K562 (cell line): ENCODE results near the gene IL4I1. TPM values are rescaled to one million over a fixed set of nuclear protein-coding genes. Genes with fewer than 3 reads are reported as not detected.

Experiments
- BRF1 ChIP-seq: IDR thresholded peaks from 3 replicates; pipeline ENCODE4 v1.6.1; 2011; ENCODE audit warnings: borderline replicate concordance, mild to moderate bottlenecking; ENCODE audit not compliant: insufficient read length; ENCODE audit errors: extremely low read depth
- FIP1L1 ChIP-seq: fragments of 200-400 bp; formaldehyde crosslinking; IDR thresholded peaks from 2 replicates; pipeline ENCODE4 v1.6.1; 2018; ENCODE audit warnings: mild to moderate bottlenecking, low read depth, low read length; ENCODE audit not compliant: poor library complexity, severe bottlenecking
- JUNB ChIP-seq: fragments of 450-650 bp; formaldehyde crosslinking; conservative IDR thresholded peaks from 2 replicates; pipeline ENCODE4 v1.4.0; 2020; ENCODE audit warnings: mild to moderate bottlenecking
- KDM2B ChIP-seq: fragments of 250-450 bp; sonication (Bioruptor Pico); IDR thresholded peaks from 2 replicates; pipeline ENCODE4 v1.8.0; 2021; ENCODE audit warnings: mild to moderate bottlenecking, moderate library complexity
- TEAD2 ChIP-seq: fragments of 450-650 bp; IDR thresholded peaks from 2 replicates; pipeline ENCODE4 v1.6.1; 2016; ENCODE audit warnings: missing genetic modification characterization, control low read depth, missing compliant biosample characterization
- ZNF184 ChIP-seq: sonication (generic); formaldehyde crosslinking; IDR thresholded peaks from 2 replicates; pipeline ENCODE4 v1.5.0; 2020; ENCODE audit warnings: missing genetic modification reagents
- ZNF354B ChIP-seq: fragments of 250-450 bp; sonication (Bioruptor Pico); IDR thresholded peaks from 2 replicates; pipeline ENCODE4 v1.4.0; 2020
- ZNF384 ChIP-seq: IDR thresholded peaks from 2 replicates; pipeline ENCODE4 v1.6.1; 2012; ENCODE audit warnings: low read depth, low read length, improper control_type of control experiment
- ZNF57 ChIP-seq: fragments of 450-650 bp; formaldehyde crosslinking; IDR thresholded peaks from 2 replicates; pipeline ENCODE4 v1.4.0; 2020; ENCODE audit warnings: mild to moderate bottlenecking, moderate library complexity
- ZNF830 ChIP-seq: fragments of 250-450 bp; sonication (Bioruptor Pico); IDR thresholded peaks from 2 replicates; pipeline ENCODE4 v1.5.0; 2021; ENCODE audit warnings: mild to moderate bottlenecking
- polyA plus RNA-seq, 8 experiments: library from polyadenylated mRNA; depleted of rRNA in 4 of 8; stranded (reverse) in 5 of 8; unstranded in 3 of 8; fragments of >200 nt; fragmentation: Nextera tagmentation in 2 of 8; fragmentation: Illumina TruSeq in 1 of 8; extraction: Ambion mirVana in 2 of 8; extraction: Trizol in 1 of 8; gene quantifications; 2 replicates each; pipeline versions ENCODE4 v1.2.1 to v1.2.3, GENCODE V29; 2011 to 2014; ENCODE audit warnings: inconsistent platforms in 1 of 8, missing spikeins in 1 of 8
- total RNA-seq, 7 experiments: library from RNA; depleted of rRNA in 6 of 7; stranded (reverse); fragments of >200 nt in 6 of 7; fragmentation: Illumina TruSeq in 2 of 7; extraction: Trizol in 2 of 7; gene quantifications; 2 replicates each; pipeline versions ENCODE4 v1.2.1 to v1.2.3, GENCODE V29; 2011 to 2021; ENCODE audit warnings: low replicate concordance in 1 of 7
- TF ChIP-seq, protein P1 (sequence below): sonication (generic); formaldehyde crosslinking; IDR thresholded peaks from 2 replicates; pipeline ENCODE4 v1.5.0; 2020; ENCODE audit warnings: missing genetic modification reagents
- TF ChIP-seq, protein P2 (sequence below): fragments of 450-650 bp; IDR thresholded peaks from 2 replicates; pipeline ENCODE4 v1.7.1; 2018; ENCODE audit warnings: mild to moderate bottlenecking, low read depth; ENCODE audit not compliant: partially characterized antibody
- TF ChIP-seq, protein P3 (sequence below): fragments of 450-650 bp; IDR thresholded peaks from 2 replicates; pipeline ENCODE4 v1.7.0; 2016; ENCODE audit warnings: borderline replicate concordance
- TF ChIP-seq, protein P4 (sequence below), 2 experiments: fragments of 450-650 bp in 1 of 2; sonication (generic) in 1 of 2; formaldehyde crosslinking in 1 of 2; IDR thresholded peaks in 1 of 2; conservative IDR thresholded peaks in 1 of 2; 2 replicates each; pipeline versions ENCODE4 v1.6.1 to v1.8.1; 2016 to 2023; ENCODE audit warnings: mild to moderate bottlenecking in 2 of 2, moderate library complexity in 2 of 2, inconsistent platforms in 1 of 2, missing genetic modification reagents in 1 of 2
- TF ChIP-seq, protein P5 (sequence below): fragments of 450-650 bp; IDR thresholded peaks from 2 replicates; pipeline ENCODE4 v1.6.1; 2016
- TF ChIP-seq, protein P6 (sequence below): fragments of 450-650 bp; IDR thresholded peaks from 2 replicates; pipeline ENCODE4 v1.6.1; 2016; ENCODE audit warnings: mild to moderate bottlenecking

IL4I1 gene
- total and polyA plus RNA-seq, 9 of the 15 experiments (the other 6 are each of a cell fraction or from before 2014, with no cell fraction given): 0.06 to 0.95 (median 0.43) TPM; not detected in 2

DNA sequence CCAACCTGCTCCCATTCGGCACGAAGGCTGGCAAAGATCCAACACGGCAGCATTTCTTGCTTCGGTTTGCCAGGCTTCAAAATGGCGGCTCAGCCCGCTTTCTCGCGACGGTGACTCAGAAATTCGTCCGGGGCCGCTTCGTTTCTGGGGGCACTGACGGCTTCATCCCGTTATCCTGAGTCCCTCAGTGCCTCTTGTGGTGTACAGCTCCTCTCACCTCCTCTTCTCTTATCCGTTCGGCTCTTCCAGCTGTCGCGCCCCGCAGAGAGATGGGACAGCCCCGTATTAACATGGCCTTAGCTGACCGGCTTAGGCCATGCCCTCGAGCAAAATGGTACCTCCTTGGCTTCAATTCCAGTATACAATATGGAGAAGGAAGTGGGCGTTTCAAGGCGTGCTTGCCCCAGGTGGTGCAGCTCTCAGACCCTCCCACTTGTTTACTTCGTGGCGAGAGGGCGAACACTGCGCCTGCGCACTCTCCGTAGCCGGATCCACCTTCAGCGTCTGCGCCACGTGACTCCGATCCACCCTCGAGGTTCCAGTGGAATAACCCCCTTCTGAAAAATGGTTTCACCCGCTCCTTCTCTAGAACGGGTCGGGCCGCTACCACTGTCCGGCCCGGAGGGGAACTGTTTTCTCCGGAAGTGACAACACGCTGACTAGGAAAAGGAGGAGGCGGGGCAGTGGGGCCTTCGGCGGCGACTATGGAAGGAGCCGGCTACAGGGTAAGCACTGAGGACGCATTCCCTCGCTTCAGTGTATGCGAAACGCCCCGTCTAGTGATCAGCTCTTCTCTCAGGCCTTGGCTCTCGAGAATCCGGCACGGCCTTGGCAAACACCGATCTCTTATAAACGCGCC is 19.4 kb downstream of the IL4I1 start, which contains the start of the genes AKT1S1 and TBC1D17 (continued):
- TF ChIP-seq BRF1 (no peak), ZNF354B (CRISPR knock-in tag) (no peak), FIP1L1 (peak; percentile 6), ZNF57 (no peak), JUNB (CRISPR knock-in tag) (no peak), KDM2B (CRISPR knock-in tag) (no peak), ZNF384 (peak; percentile 9; the same call in 1 of the 2 replicates), TEAD2 (tag) (no peak), ZNF184 (CRISPR knock-in tag) (no peak), ZNF830 (0 out of 2 replicates have a peak, but pooled peaks have one; percentile 57)
- TF ChIP-seq, protein P1, sequence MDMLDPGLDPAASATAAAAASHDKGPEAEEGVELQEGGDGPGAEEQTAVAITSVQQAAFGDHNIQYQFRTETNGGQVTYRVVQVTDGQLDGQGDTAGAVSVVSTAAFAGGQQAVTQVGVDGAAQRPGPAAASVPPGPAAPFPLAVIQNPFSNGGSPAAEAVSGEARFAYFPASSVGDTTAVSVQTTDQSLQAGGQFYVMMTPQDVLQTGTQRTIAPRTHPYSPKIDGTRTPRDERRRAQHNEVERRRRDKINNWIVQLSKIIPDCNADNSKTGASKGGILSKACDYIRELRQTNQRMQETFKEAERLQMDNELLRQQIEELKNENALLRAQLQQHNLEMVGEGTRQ (CRISPR knock-in tag): peak; percentile 99
- TF ChIP-seq, protein P2, sequence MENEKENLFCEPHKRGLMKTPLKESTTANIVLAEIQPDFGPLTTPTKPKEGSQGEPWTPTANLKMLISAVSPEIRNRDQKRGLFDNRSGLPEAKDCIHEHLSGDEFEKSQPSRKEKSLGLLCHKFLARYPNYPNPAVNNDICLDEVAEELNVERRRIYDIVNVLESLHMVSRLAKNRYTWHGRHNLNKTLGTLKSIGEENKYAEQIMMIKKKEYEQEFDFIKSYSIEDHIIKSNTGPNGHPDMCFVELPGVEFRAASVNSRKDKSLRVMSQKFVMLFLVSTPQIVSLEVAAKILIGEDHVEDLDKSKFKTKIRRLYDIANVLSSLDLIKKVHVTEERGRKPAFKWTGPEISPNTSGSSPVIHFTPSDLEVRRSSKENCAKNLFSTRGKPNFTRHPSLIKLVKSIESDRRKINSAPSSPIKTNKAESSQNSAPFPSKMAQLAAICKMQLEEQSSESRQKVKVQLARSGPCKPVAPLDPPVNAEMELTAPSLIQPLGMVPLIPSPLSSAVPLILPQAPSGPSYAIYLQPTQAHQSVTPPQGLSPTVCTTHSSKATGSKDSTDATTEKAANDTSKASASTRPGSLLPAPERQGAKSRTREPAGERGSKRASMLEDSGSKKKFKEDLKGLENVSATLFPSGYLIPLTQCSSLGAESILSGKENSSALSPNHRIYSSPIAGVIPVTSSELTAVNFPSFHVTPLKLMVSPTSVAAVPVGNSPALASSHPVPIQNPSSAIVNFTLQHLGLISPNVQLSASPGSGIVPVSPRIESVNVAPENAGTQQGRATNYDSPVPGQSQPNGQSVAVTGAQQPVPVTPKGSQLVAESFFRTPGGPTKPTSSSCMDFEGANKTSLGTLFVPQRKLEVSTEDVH: peak; percentile 39
- TF ChIP-seq, protein P3, sequence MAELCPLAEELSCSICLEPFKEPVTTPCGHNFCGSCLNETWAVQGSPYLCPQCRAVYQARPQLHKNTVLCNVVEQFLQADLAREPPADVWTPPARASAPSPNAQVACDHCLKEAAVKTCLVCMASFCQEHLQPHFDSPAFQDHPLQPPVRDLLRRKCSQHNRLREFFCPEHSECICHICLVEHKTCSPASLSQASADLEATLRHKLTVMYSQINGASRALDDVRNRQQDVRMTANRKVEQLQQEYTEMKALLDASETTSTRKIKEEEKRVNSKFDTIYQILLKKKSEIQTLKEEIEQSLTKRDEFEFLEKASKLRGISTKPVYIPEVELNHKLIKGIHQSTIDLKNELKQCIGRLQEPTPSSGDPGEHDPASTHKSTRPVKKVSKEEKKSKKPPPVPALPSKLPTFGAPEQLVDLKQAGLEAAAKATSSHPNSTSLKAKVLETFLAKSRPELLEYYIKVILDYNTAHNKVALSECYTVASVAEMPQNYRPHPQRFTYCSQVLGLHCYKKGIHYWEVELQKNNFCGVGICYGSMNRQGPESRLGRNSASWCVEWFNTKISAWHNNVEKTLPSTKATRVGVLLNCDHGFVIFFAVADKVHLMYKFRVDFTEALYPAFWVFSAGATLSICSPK: no peak
- TF ChIP-seq, protein P4, sequence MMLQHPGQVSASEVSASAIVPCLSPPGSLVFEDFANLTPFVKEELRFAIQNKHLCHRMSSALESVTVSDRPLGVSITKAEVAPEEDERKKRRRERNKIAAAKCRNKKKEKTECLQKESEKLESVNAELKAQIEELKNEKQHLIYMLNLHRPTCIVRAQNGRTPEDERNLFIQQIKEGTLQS (IDR thresholded peaks at IDR 0.05): peak; percentile 51; the same call in 1 of the 2 replicates
- TF ChIP-seq, protein P4 (CRISPR knock-in tag; conservative IDR thresholded peaks at IDR 0.05): no peak
- TF ChIP-seq, protein P5, sequence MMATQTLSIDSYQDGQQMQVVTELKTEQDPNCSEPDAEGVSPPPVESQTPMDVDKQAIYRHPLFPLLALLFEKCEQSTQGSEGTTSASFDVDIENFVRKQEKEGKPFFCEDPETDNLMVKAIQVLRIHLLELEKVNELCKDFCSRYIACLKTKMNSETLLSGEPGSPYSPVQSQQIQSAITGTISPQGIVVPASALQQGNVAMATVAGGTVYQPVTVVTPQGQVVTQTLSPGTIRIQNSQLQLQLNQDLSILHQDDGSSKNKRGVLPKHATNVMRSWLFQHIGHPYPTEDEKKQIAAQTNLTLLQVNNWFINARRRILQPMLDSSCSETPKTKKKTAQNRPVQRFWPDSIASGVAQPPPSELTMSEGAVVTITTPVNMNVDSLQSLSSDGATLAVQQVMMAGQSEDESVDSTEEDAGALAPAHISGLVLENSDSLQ: no peak
- TF ChIP-seq, protein P6, sequence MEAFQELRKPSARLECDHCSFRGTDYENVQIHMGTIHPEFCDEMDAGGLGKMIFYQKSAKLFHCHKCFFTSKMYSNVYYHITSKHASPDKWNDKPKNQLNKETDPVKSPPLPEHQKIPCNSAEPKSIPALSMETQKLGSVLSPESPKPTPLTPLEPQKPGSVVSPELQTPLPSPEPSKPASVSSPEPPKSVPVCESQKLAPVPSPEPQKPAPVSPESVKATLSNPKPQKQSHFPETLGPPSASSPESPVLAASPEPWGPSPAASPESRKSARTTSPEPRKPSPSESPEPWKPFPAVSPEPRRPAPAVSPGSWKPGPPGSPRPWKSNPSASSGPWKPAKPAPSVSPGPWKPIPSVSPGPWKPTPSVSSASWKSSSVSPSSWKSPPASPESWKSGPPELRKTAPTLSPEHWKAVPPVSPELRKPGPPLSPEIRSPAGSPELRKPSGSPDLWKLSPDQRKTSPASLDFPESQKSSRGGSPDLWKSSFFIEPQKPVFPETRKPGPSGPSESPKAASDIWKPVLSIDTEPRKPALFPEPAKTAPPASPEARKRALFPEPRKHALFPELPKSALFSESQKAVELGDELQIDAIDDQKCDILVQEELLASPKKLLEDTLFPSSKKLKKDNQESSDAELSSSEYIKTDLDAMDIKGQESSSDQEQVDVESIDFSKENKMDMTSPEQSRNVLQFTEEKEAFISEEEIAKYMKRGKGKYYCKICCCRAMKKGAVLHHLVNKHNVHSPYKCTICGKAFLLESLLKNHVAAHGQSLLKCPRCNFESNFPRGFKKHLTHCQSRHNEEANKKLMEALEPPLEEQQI: no peak
